PC-3 (cell line): ENCODE results near the gene MALAT1. TPM values are rescaled to one million over a fixed set of nuclear protein-coding genes. Genes with fewer than 3 reads are reported as not detected.

ENCODE experiments used
- ATAC-seq: fragments of 200-7000 bp; cut with Tn5 transposase; 2 replicates; pipeline ENCODE4 v1.9.1; 2020; ENCODE audit warnings: mild to moderate bottlenecking, moderate library complexity
- BruUV-seq: library from RNA; stranded (reverse); fragments of 400-500 nt; replicated peaks from 2 replicates; lab custom pipeline; 2021; lab: Mats Ljungman, UMichigan
- CTCF ChIA-PET: fragments of 300-600 bp; sonication (Branson Sonifier 250); formaldehyde crosslinking; loops from one replicate; lab custom pipeline; 2022; ENCODE audit warnings: antibody characterized with exemption; lab: Charles Lee
- POLR2A ChIA-PET: fragments of 300-600 bp; sonication (Branson Sonifier 250); formaldehyde crosslinking; loops from one replicate; lab custom pipeline; 2022; ENCODE audit warnings: antibody characterized with exemption; ENCODE audit not compliant: unreplicated experiment; lab: Charles Lee
- DNase-seq: peaks from one replicate; pipeline ENCODE4 v3.0.0-alpha.2; 2015
- H2AFZ ChIP-seq: fragments of 300-600 bp; sonication (generic); 2 replicates; pipeline ENCODE4 v1.6.0; 2016; ENCODE audit warnings: antibody characterized with exemption, low read length
- H3F3A ChIP-seq: fragments of 300-600 bp; sonication (generic); one replicate; pipeline ENCODE4 v1.6.0; 2017; ENCODE audit warnings: antibody characterized with exemption, low read length, control low read depth, mild to moderate bottlenecking; ENCODE audit not compliant: unreplicated experiment
- H3K27ac ChIP-seq: fragments of 300-600 bp; sonication (generic); 2 replicates; pipeline ENCODE4 v1.5.1; 2016; ENCODE audit warnings: mild to moderate bottlenecking, low read length
- H3K27me3 ChIP-seq: fragments of 300-600 bp; sonication (generic); 2 replicates; pipeline ENCODE4 v1.6.1; 2016; ENCODE audit warnings: low read length, mixed read lengths
- H3K36me3 ChIP-seq: fragments of 300-600 bp; sonication (generic); 2 replicates; pipeline ENCODE4 v1.6.1; 2016; ENCODE audit warnings: low read depth, mixed run types, low read length, mixed read lengths
- H3K4me1 ChIP-seq: fragments of 300-600 bp; sonication (generic); 2 replicates; pipeline ENCODE4 v1.5.1; 2016; ENCODE audit warnings: low read length; ENCODE audit not compliant: insufficient read depth
- H3K4me2 ChIP-seq: fragments of 300-600 bp; sonication (generic); 2 replicates; pipeline ENCODE4 v1.6.0; 2016; ENCODE audit warnings: low read length
- H3K4me3 ChIP-seq: fragments of 300-600 bp; sonication (generic); 2 replicates; pipeline ENCODE4 v1.5.1; 2016; ENCODE audit warnings: mild to moderate bottlenecking, low read length, mixed read lengths
- H3K79me2 ChIP-seq: fragments of 300-600 bp; sonication (generic); 2 replicates; pipeline ENCODE4 v1.6.1; 2017; ENCODE audit warnings: low read length, mixed read lengths
- H3K9ac ChIP-seq: fragments of 300-600 bp; sonication (generic); 2 replicates; pipeline ENCODE4 v1.6.0; 2016; ENCODE audit warnings: mild to moderate bottlenecking, low read length
- H3K9me2 ChIP-seq: fragments of 300-600 bp; sonication (generic); replicated peaks from 2 replicates; pipeline ENCODE4 v1.6.1; 2016; ENCODE audit warnings: mixed run types, low read length, mixed read lengths
- H3K9me3 ChIP-seq: fragments of 300-600 bp; sonication (generic); 2 replicates; pipeline ENCODE4 v1.6.1; 2016; ENCODE audit warnings: low read length, mixed read lengths
- H4K20me1 ChIP-seq: fragments of 300-600 bp; sonication (generic); 2 replicates; pipeline ENCODE4 v1.6.1; 2016; ENCODE audit warnings: low read length, mixed read lengths
- EZH2 ChIP-seq: fragments of 300-600 bp; sonication (generic); IDR thresholded peaks from one replicate; pipeline ENCODE4 v1.6.1; 2017; ENCODE audit warnings: antibody characterized with exemption, mild to moderate bottlenecking, low read length; ENCODE audit not compliant: unreplicated experiment
- EZH2phosphoT487 ChIP-seq: fragments of 300-600 bp; sonication (generic); IDR thresholded peaks from 2 replicates; pipeline ENCODE4 v1.6.1; 2018; ENCODE audit warnings: mild to moderate bottlenecking, antibody characterized with exemption, low read length, borderline replicate concordance
- intact Hi-C: fragments of 100-400 bp; cut with micrococcal nuclease; formaldehyde crosslinking; loops from 2 replicates; pipeline ENCODE4 v1.9.0; 2023
- total RNA-seq: library from RNA; depleted of rRNA; stranded (reverse); fragments of >200 nt; gene quantifications from 2 replicates; pipeline ENCODE4 v1.2.3, GENCODE V29; 2014
- TF ChIP-seq, protein P1 (sequence below): fragments of 300-600 bp; sonication (generic); conservative IDR thresholded peaks from 2 replicates; pipeline ENCODE4 v1.5.1; 2017; ENCODE audit warnings: antibody characterized with exemption, low read depth, mild to moderate bottlenecking, low read length

The MALAT1 gene
- total RNA-seq, 1 experiment from 2014 or later: 1,345 TPM

DNA sequence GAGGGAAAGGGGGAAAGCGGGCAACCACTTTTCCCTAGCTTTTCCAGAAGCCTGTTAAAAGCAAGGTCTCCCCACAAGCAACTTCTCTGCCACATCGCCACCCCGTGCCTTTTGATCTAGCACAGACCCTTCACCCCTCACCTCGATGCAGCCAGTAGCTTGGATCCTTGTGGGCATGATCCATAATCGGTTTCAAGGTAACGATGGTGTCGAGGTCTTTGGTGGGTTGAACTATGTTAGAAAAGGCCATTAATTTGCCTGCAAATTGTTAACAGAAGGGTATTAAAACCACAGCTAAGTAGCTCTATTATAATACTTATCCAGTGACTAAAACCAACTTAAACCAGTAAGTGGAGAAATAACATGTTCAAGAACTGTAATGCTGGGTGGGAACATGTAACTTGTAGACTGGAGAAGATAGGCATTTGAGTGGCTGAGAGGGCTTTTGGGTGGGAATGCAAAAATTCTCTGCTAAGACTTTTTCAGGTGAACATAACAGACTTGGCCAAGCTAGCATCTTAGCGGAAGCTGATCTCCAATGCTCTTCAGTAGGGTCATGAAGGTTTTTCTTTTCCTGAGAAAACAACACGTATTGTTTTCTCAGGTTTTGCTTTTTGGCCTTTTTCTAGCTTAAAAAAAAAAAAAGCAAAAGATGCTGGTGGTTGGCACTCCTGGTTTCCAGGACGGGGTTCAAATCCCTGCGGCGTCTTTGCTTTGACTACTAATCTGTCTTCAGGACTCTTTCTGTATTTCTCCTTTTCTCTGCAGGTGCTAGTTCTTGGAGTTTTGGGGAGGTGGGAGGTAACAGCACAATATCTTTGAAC lies 6.8 kb downstream of the MALAT1 start:
- BruUV-seq: no TSS peak
- Histone ChIP-seq H3K4me3 (peak overlapping the region; percentile 95; the same call in 1 of the 2 replicates), H3K4me1 (peaks cover 45% of the 10 kb centered on the region), H3K27me3 (no peaks in the 10 kb centered on the region), H2AFZ (no peak overlapping the region), H3K4me2 (peak overlapping the region; percentile 90), H3K9me3 (no peaks in the 10 kb centered on the region), H3K9me2 (no peaks in the 10 kb centered on the region), H3F3A (peaks cover 74% of the 10 kb centered on the region), H3K9ac (no peak overlapping the region), H4K20me1 (peaks cover 58% of the 10 kb centered on the region), H3K27ac (peak overlapping the region; percentile 52; the same call in 1 of the 2 replicates), H3K36me3 (peaks cover 58% of the 10 kb centered on the region), H3K79me2 (peaks cover 58% of the 10 kb centered on the region)
- intact Hi-C loops: loop anchor here (2.0 to 5.0 kb wide), 2 partner anchors 59 to 73 kb away; no protein-coding TSS in a partner anchor
- ATAC-seq (no peak), DNase-seq (no peak)
- TF ChIP-seq, protein P1, sequence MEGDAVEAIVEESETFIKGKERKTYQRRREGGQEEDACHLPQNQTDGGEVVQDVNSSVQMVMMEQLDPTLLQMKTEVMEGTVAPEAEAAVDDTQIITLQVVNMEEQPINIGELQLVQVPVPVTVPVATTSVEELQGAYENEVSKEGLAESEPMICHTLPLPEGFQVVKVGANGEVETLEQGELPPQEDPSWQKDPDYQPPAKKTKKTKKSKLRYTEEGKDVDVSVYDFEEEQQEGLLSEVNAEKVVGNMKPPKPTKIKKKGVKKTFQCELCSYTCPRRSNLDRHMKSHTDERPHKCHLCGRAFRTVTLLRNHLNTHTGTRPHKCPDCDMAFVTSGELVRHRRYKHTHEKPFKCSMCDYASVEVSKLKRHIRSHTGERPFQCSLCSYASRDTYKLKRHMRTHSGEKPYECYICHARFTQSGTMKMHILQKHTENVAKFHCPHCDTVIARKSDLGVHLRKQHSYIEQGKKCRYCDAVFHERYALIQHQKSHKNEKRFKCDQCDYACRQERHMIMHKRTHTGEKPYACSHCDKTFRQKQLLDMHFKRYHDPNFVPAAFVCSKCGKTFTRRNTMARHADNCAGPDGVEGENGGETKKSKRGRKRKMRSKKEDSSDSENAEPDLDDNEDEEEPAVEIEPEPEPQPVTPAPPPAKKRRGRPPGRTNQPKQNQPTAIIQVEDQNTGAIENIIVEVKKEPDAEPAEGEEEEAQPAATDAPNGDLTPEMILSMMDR: no peak
- TF ChIP-seq EZH2phosphoT487: no peak
- TF ChIP-seq EZH2: no peak
- POLR2A ChIA-PET: interaction anchor here (0.5 to 3.4 kb wide), 13 partner anchors 8 to 259 kb away, joined by 3 to 46 read pairs (median 6); partner anchors contain the start of gene NEAT1
- CTCF ChIA-PET: interaction anchor here (0.5 to 1.0 kb wide), 3 partner anchors 50 to 58 kb away, joined by 3 to 5 read pairs (median 4); no protein-coding TSS in a partner anchor

DNA sequence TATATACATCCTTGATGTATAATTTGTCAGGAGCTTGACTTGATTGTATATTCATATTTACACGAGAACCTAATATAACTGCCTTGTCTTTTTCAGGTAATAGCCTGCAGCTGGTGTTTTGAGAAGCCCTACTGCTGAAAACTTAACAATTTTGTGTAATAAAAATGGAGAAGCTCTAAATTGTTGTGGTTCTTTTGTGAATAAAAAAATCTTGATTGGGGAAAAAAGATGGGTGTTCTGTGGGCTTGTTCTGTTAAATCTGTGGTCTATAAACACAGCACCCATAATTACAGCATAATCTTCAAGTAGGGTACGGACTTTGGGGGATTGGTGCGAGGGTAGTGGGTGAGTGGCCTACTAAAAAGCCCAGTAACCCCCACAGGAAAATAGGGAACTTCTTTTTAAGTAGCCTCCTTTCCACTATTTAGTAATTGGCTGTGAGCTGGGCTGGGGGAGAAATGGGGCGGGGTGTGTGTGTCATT lies 7.5 kb downstream of the MALAT1 start:
- Histone ChIP-seq H4K20me1 (peaks cover 52% of the 10 kb centered on the region), H3K27me3 (no peaks in the 10 kb centered on the region), H3K27ac (peak overlapping the region; percentile 52; the same call in 1 of the 2 replicates), H3K4me1 (peaks cover 45% of the 10 kb centered on the region), H3F3A (peaks cover 67% of the 10 kb centered on the region), H3K36me3 (peaks cover 51% of the 10 kb centered on the region), H3K9me2 (no peaks in the 10 kb centered on the region), H3K4me3 (no peak overlapping the region), H3K9me3 (no peaks in the 10 kb centered on the region), H2AFZ (no peak overlapping the region), H3K9ac (no peak overlapping the region), H3K4me2 (peak overlapping the region; percentile 90; the same call in 1 of the 2 replicates), H3K79me2 (peaks cover 52% of the 10 kb centered on the region)
- no TSS peak for BruUV-seq
- POLR2A ChIA-PET: interaction anchor here (0.5 to 3.4 kb wide), 12 partner anchors 9 to 259 kb away, joined by 3 to 46 read pairs (median 5); partner anchors contain the start of gene NEAT1
- ATAC-seq (no peak), DNase-seq (peak; percentile 25)
- intact Hi-C loops: loop anchor here (2.0 to 5.0 kb wide), 2 partner anchors 60 to 74 kb away; no protein-coding TSS in a partner anchor
- CTCF ChIA-PET: interaction anchor here (0.8 to 1.0 kb wide), 2 partner anchors 15 to 53 kb away, joined by 5 read pairs; no protein-coding TSS in a partner anchor
- TF ChIP-seq EZH2phosphoT487 (no peak), EZH2 (no peak)
- TF ChIP-seq, protein P1: no peak
